GM13977 (cell line): ENCODE measurements around the gene B3GNT4.

Experiments used
- DNase-seq: peaks from one replicate; pipeline ENCODE4 v3.0.0; 2012; ENCODE audit warnings: low spot score
- in situ Hi-C: fragments of 300-500 bp; cut with MboI; formaldehyde crosslinking; loops from one replicate; pipeline ENCODE4 v1.12.0; 2022; ENCODE audit warnings: low sequenced_read_pairs, low pct_unique_long_range_greater_than_20kb, mixed read lengths, inconsistent platforms; ENCODE audit not compliant: unreplicated experiment
- TF ChIP-seq, protein P1 (sequence below): IDR thresholded peaks from 2 replicates; pipeline ENCODE4 v1.5.1; 2012; ENCODE audit warnings: mild to moderate bottlenecking, control low read depth; ENCODE audit not compliant: insufficient read depth; ENCODE audit errors: extremely low read depth, missing control alignments

B3GNT4 gene

DNA sequence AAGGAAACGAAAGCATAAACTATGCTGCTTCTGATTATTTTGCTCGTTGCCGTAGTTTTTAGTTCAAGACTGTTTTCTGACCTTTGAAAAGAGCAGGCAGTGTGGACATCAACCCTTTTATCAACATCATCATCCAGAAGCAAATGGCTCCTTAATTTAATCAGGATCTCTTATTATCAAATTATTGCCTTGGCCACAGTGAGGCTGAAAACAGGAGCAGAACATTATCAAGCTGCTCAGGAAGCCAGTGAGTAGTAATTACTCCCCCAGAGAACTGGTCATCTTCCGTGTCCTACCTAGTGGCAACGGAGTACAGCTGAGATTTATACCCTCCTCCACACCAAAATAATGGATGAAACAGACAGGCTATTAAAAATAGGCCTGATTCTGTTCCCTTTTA is 24.6 kb downstream of the B3GNT4 start:
- DNase-seq = no peak
- in situ Hi-C loops = no loop called here
- TF ChIP-seq, protein P1, sequence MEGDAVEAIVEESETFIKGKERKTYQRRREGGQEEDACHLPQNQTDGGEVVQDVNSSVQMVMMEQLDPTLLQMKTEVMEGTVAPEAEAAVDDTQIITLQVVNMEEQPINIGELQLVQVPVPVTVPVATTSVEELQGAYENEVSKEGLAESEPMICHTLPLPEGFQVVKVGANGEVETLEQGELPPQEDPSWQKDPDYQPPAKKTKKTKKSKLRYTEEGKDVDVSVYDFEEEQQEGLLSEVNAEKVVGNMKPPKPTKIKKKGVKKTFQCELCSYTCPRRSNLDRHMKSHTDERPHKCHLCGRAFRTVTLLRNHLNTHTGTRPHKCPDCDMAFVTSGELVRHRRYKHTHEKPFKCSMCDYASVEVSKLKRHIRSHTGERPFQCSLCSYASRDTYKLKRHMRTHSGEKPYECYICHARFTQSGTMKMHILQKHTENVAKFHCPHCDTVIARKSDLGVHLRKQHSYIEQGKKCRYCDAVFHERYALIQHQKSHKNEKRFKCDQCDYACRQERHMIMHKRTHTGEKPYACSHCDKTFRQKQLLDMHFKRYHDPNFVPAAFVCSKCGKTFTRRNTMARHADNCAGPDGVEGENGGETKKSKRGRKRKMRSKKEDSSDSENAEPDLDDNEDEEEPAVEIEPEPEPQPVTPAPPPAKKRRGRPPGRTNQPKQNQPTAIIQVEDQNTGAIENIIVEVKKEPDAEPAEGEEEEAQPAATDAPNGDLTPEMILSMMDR = no peak

DNA sequence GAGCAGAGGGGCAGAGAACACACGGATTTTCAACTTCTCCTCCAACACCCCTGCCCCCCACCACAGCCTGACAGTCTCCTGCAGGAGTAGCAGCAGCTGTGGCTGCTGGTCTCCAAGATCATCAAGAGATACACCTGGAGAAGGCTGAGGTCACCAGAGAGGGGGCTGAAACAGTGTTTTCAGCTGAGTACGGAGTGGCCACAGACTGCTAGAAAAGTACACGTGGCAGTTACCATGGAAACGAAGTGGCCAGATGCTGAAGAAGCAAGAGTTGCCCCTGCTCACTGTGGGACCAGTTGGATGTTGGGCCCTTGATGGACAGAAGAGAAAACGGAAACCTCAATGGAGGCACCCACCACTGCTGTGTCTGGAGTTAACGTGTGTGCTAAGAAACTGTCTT is 27.3 kb downstream of the B3GNT4 start:
- in situ Hi-C loops = no loop called here
- TF ChIP-seq, protein P1 = no peak
- no peak for DNase-seq

DNA sequence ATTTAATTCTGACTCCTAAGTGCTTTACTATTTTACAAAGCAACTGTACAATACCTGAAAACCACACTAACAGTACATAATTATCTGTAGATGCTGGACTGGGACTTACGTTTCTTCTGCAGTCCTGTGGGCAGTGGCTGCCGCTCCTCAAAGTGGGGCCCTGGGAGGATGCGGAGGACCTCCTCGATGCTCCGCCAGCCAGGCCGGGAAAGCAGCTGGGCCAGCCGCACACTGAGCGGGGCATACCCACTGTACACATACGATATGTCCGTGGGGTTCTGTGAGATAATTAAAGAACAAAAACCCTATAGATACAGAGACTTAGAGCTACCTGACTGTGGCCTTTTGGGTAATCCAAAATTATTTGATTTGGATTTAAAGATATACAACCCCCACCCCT is 29.2 kb downstream of the B3GNT4 start:
- no peak for DNase-seq
- TF ChIP-seq, protein P1 = no peak
- in situ Hi-C loops = no loop called here

DNA sequence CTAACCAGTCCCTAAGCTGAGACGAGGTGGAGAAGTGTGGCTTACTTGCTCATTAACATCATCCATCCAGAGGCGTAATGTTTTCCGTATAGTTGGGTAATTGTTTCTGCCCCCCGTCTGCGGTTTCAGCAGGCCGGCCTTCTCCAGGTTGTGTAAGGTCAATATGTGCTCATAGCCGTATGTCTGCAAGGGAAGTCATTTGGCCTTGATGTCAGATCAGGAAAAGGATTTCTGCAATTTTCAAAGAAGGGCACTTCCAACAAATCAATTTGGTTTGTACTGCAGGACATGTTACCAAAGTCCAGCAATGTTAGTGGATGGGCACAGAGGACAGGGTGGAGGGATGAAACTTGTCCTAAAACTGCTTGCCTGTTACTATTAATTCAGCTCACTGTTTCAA is 32.2 kb downstream of the B3GNT4 start:
- in situ Hi-C loops = no loop called here

DNA sequence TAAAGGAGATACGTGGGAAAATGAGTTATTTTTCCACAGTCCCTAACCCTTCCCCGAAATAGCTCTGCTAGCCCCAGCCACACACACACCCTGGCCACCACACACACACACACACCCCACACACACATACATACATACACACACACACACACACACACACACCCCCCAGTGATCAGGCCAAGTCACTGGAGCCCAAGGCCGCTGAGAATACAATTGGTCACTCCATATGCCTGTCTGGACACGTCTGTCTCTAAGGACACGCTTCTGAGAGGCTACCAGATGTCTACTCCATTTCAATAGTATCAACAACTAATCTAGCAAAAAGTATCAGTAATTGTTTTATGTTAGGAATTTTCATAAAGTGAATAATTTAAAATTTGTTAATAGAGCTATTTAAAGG is 35.4 kb downstream of the B3GNT4 start:
- in situ Hi-C loops = no loop called here
- no peak for DNase-seq
- TF ChIP-seq, protein P1 = no peak

More for the DNA sequence above, 32.2 kb downstream of the B3GNT4 start:
- no peak for DNase-seq
- TF ChIP-seq, protein P1 = no peak

DNA sequence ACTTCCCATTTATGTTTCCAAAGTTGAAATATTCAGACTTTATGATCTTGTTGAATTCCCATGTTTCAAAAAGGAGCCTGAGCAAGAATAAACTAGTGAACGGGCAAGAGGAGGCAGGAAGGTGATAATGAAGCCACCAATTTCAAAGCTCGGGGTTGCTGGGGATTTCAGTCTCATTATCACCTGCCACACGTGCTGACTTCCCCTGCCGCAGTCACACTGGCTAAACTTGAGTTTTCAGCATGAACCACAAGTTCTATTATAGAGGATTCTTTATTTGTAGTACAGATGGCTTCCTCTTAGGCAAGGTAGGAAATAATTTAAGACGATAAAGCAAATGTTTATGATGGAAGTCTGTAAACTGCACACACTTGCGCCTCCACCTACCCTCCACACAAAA is 40.5 kb downstream of the B3GNT4 start:
- no peak for DNase-seq
- in situ Hi-C loops = no loop called here
- TF ChIP-seq, protein P1 = no peak

DNA sequence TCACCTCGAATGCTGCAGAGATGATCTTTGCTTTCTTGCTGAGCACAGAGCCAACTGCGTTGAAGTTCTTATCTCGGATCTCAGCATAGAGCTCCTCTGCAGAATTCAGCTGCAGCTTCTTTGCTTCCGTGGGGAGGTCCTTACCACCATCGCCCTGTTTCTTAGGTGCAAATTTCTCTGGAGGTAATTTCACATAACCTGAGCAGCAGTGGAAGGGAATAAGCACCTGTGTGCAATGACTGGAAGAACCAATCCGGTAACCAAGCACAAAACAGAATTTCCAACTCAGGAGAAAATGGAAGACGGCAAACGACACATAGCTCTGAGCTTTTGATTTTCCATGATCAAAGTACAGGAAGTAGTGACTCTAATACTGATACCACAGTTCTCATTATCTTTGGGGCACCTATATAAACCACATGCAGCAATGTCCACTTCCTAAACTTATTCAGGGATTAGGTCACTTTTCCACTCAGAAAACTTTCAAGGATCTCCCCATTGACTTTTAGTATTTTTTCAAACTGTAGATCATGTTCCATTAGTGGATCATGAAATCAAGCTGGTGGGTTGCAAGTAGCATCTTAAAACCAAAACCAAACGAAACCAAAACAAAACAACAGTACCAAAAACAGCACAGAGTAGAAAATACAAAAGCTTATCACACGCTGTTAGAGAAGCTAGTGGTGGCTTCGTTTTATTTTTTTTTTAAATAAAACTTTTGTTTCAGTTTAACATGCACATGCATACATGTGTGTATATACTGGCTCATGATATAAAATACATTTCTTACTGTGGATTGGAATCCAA is 41.3 kb downstream of the B3GNT4 start:
- TF ChIP-seq, protein P1 = no peak
- no peak for DNase-seq
- in situ Hi-C loops = no loop called here
